HEK293 (cell line): Measurements from ENCODE around the gene SMIM27.

Experiments used
- CTCF ChIA-PET: fragments of 350-600 bp; formaldehyde crosslinking; extraction: SDS; loops from one replicate; lab custom pipeline; 2021; ENCODE audit warnings: antibody characterized with exemption; lab: Yijun Ruan, JAX
- POLR2A ChIA-PET: fragments of 300-600 bp; formaldehyde crosslinking; extraction: SDS; loops from one replicate; lab custom pipeline; 2020; ENCODE audit warnings: antibody characterized with exemption, inconsistent platforms; lab: Yijun Ruan, JAX
- H3K27ac ChIP-seq: fragments of 200-500 bp; sonication (Bioruptor generic); 2 replicates; pipeline ENCODE4 v1.5.1; 2014; ENCODE audit warnings: low read depth, low read length, control low read depth, inconsistent platforms; ENCODE audit errors: extremely low read depth
- H3K36me3 ChIP-seq, 2 experiments: fragments of 200-500 bp in 1 of 2; sonication (Bioruptor generic) in 1 of 2; 1 replicate in 1 of 2; 2 replicates in 1 of 2; pipeline ENCODE4 v1.5.1; 2014 to 2017; ENCODE audit warnings: inconsistent platforms in 2 of 2, low read length in 2 of 2; ENCODE audit not compliant: control insufficient read depth in 2 of 2, insufficient read depth in 1 of 2
- H3K4me1 ChIP-seq: fragments of 200-500 bp; sonication (Bioruptor generic); 2 replicates; pipeline ENCODE4 v1.5.1; 2014; ENCODE audit warnings: mild to moderate bottlenecking, low read length, inconsistent platforms; ENCODE audit not compliant: control insufficient read depth, insufficient read depth
- H3K4me3 ChIP-seq: 2 replicates; pipeline ENCODE4 v1.5.1; 2011; ENCODE audit warnings: low read depth, mild to moderate bottlenecking, control low read depth, low read length, moderate library complexity
- H3K9me3 ChIP-seq: fragments of 200-500 bp; sonication (Bioruptor generic); 2 replicates; pipeline ENCODE4 v1.5.1; 2014; ENCODE audit warnings: low read depth, low read length, inconsistent platforms; ENCODE audit not compliant: control insufficient read depth, insufficient read depth
- GLIS2 ChIP-seq: fragments of 450-650 bp; formaldehyde crosslinking; IDR thresholded peaks from 2 replicates; pipeline ENCODE4 v1.5.1; 2016; ENCODE audit warnings: missing biosample characterization, missing genetic modification characterization
- MEIS1 ChIP-seq: sonication (generic); formaldehyde crosslinking; IDR thresholded peaks from 2 replicates; pipeline ENCODE4 v1.8.1; 2022; ENCODE audit warnings: missing genetic modification reagents, mild to moderate bottlenecking, borderline replicate concordance
- MZF1 ChIP-seq: fragments of 450-650 bp; formaldehyde crosslinking; IDR thresholded peaks from 2 replicates; pipeline ENCODE4 v1.5.1; 2017; ENCODE audit warnings: missing biosample characterization, missing genetic modification characterization, borderline replicate concordance
- OVOL3 ChIP-seq: fragments of 450-650 bp; formaldehyde crosslinking; IDR thresholded peaks from 2 replicates; pipeline ENCODE4 v1.5.1; 2016; ENCODE audit warnings: missing biosample characterization, missing genetic modification characterization
- SCRT2 ChIP-seq: fragments of 450-650 bp; formaldehyde crosslinking; IDR thresholded peaks from 2 replicates; pipeline ENCODE4 v1.5.1; 2016; ENCODE audit warnings: missing biosample characterization, missing genetic modification characterization
- SETDB1 ChIP-seq: IDR thresholded peaks from one replicate; pipeline ENCODE4 v1.6.1; 2017; ENCODE audit warnings: mild to moderate bottlenecking, low read length, moderate library complexity, mixed read lengths; ENCODE audit not compliant: insufficient read length
- WT1 ChIP-seq: fragments of 450-650 bp; formaldehyde crosslinking; IDR thresholded peaks from 2 replicates; pipeline ENCODE4 v1.5.1; 2016; ENCODE audit warnings: missing biosample characterization, missing genetic modification characterization
- YY1 ChIP-seq: fragments of 450-650 bp; formaldehyde crosslinking; IDR thresholded peaks from 2 replicates; pipeline ENCODE4 v1.5.1; 2018; ENCODE audit warnings: missing biosample characterization, missing genetic modification characterization
- ZFP41 ChIP-seq: fragments of 450-650 bp; formaldehyde crosslinking; IDR thresholded peaks from 2 replicates; pipeline ENCODE4 v1.5.1; 2016; ENCODE audit warnings: missing biosample characterization, missing genetic modification characterization, borderline replicate concordance
- ZNF132 ChIP-seq: fragments of 450-650 bp; formaldehyde crosslinking; IDR thresholded peaks from 2 replicates; pipeline ENCODE4 v1.5.1; 2017; ENCODE audit warnings: missing biosample characterization, missing genetic modification characterization, borderline replicate concordance
- ZNF155 ChIP-seq: fragments of 450-650 bp; formaldehyde crosslinking; IDR thresholded peaks from 2 replicates; pipeline ENCODE4 v1.5.1; 2016; ENCODE audit warnings: missing biosample characterization, missing genetic modification characterization
- ZNF23 ChIP-seq: fragments of 450-650 bp; formaldehyde crosslinking; IDR thresholded peaks from 2 replicates; pipeline ENCODE4 v1.5.1; 2016; ENCODE audit warnings: missing biosample characterization, missing genetic modification characterization, borderline replicate concordance
- ZNF350 ChIP-seq: fragments of 450-650 bp; formaldehyde crosslinking; IDR thresholded peaks from 2 replicates; pipeline ENCODE4 v1.5.0; 2017; ENCODE audit warnings: missing biosample characterization, mild to moderate bottlenecking, missing genetic modification characterization
- ZNF416 ChIP-seq: fragments of 450-650 bp; formaldehyde crosslinking; IDR thresholded peaks from 2 replicates; pipeline ENCODE4 v1.5.1; 2016; ENCODE audit warnings: missing biosample characterization, missing genetic modification characterization
- ZNF423 ChIP-seq: fragments of 450-650 bp; formaldehyde crosslinking; IDR thresholded peaks from 2 replicates; pipeline ENCODE4 v1.5.1; 2016; ENCODE audit warnings: missing biosample characterization, missing genetic modification characterization
- ZNF433 ChIP-seq: fragments of 450-650 bp; formaldehyde crosslinking; IDR thresholded peaks from 2 replicates; pipeline ENCODE4 v1.5.1; 2016; ENCODE audit warnings: missing biosample characterization, missing genetic modification characterization, low read depth
- ZNF544 ChIP-seq: fragments of 450-650 bp; formaldehyde crosslinking; IDR thresholded peaks from 2 replicates; pipeline ENCODE4 v1.5.0; 2017; ENCODE audit warnings: missing biosample characterization, missing genetic modification characterization
- ZNF561 ChIP-seq: fragments of 450-650 bp; IDR thresholded peaks from 2 replicates; pipeline ENCODE4 v1.5.1; 2018; ENCODE audit warnings: missing biosample characterization, missing genetic modification characterization, borderline replicate concordance
- ZNF677 ChIP-seq: fragments of 450-650 bp; IDR thresholded peaks from 2 replicates; pipeline ENCODE4 v1.5.0; 2018; ENCODE audit warnings: missing biosample characterization, mild to moderate bottlenecking, missing genetic modification characterization, moderate library complexity
- TF ChIP-seq, protein P1 (sequence below): fragments of 450-650 bp; formaldehyde crosslinking; IDR thresholded peaks from 2 replicates; pipeline ENCODE4 v1.5.1; 2016; ENCODE audit warnings: missing biosample characterization, missing genetic modification characterization
- TF ChIP-seq, protein P2 (sequence below): fragments of 450-650 bp; formaldehyde crosslinking; IDR thresholded peaks from 2 replicates; pipeline ENCODE4 v1.5.1; 2016; ENCODE audit warnings: missing biosample characterization, missing genetic modification characterization
- TF ChIP-seq, protein P3 (sequence below): fragments of 450-650 bp; formaldehyde crosslinking; IDR thresholded peaks from 2 replicates; pipeline ENCODE4 v1.5.1; 2017; ENCODE audit warnings: missing biosample characterization, missing genetic modification characterization
- TF ChIP-seq, protein P4 (sequence below): fragments of 450-650 bp; formaldehyde crosslinking; IDR thresholded peaks from 2 replicates; pipeline ENCODE4 v1.5.1; 2016; ENCODE audit warnings: missing biosample characterization, missing genetic modification characterization
- TF ChIP-seq, protein P5 (sequence below): fragments of 450-650 bp; formaldehyde crosslinking; optimal IDR thresholded peaks from 2 replicates; pipeline ENCODE3; 2016; ENCODE audit warnings: missing biosample characterization, mild to moderate bottlenecking, missing genetic modification characterization

Gene SMIM27

DNA sequence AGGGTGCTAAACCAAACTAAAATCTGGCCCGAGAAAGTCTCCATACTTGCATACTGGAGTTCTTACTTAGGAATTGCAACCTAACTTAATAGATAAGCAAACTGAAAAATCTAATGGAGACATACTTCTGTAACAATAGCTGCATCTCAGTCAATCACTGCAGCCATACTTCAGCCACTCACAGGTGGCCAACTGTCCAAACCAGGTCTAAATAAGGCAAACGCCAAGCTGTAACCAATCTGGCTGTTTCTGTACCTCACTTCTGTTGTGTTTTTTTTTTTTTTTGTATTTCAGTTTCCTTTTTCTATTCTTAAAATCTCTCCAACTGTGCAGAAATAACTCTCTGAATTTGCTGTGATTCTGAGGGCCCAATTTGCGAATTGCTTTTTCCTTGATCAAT lies 25.2 kb downstream of the SMIM27 start:
- POLR2A ChIA-PET, result no interaction called here
- TF ChIP-seq ZNF155 (tag by site-specific recombination), result no peak
- no peak for TF ChIP-seq ZNF416
- TF ChIP-seq, protein P1, sequence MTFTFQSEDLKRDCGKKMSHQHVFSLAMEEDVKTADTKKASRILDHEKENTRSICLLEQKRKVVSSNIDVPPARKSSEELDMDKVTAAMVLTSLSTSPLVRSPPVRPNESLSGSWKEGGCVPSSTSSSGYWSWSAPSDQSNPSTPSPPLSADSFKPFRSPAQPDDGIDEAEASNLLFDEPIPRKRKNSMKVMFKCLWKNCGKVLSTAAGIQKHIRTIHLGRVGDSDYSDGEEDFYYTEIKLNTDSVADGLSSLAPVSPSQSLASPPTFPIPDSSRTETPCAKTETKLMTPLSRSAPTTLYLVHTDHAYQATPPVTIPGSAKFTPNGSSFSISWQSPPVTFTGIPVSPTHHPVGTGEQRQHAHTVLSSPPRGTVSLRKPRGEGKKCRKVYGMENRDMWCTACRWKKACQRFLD (tag by site-specific recombination), result no peak
- TF ChIP-seq SETDB1, result no peak
- TF ChIP-seq GLIS2 (tag by site-specific recombination), result no peak
- TF ChIP-seq, protein P2, sequence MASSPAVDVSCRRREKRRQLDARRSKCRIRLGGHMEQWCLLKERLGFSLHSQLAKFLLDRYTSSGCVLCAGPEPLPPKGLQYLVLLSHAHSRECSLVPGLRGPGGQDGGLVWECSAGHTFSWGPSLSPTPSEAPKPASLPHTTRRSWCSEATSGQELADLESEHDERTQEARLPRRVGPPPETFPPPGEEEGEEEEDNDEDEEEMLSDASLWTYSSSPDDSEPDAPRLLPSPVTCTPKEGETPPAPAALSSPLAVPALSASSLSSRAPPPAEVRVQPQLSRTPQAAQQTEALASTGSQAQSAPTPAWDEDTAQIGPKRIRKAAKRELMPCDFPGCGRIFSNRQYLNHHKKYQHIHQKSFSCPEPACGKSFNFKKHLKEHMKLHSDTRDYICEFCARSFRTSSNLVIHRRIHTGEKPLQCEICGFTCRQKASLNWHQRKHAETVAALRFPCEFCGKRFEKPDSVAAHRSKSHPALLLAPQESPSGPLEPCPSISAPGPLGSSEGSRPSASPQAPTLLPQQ, result no peak
- no peak for TF ChIP-seq YY1 (tag by site-specific recombination)
- no peak for TF ChIP-seq MZF1 (tag by site-specific recombination)
- TF ChIP-seq, protein P3, sequence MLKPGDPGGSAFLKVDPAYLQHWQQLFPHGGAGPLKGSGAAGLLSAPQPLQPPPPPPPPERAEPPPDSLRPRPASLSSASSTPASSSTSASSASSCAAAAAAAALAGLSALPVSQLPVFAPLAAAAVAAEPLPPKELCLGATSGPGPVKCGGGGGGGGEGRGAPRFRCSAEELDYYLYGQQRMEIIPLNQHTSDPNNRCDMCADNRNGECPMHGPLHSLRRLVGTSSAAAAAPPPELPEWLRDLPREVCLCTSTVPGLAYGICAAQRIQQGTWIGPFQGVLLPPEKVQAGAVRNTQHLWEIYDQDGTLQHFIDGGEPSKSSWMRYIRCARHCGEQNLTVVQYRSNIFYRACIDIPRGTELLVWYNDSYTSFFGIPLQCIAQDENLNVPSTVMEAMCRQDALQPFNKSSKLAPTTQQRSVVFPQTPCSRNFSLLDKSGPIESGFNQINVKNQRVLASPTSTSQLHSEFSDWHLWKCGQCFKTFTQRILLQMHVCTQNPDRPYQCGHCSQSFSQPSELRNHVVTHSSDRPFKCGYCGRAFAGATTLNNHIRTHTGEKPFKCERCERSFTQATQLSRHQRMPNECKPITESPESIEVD (tag by site-specific recombination), result no peak
- TF ChIP-seq SCRT2, result no peak
- TF ChIP-seq ZNF423 (tag by site-specific recombination), result no peak
- no peak for TF ChIP-seq ZNF132
- TF ChIP-seq ZNF561 (tag by site-specific recombination), result no peak
- no peak for TF ChIP-seq ZNF433 (tag by site-specific recombination)
- TF ChIP-seq ZNF350 (tag by site-specific recombination), result no peak
- TF ChIP-seq, all 188 proteins: peak for 0
- Histone ChIP-seq H3K27ac (no peak overlapping the region), H3K36me3 (no peaks in the 10 kb centered on the region), H3K9me3 (no peaks in the 10 kb centered on the region), H3K4me1 (no peaks in the 10 kb centered on the region; the same call in 1 of the 2 replicates), H3K4me3 (no peak overlapping the region)
- CTCF ChIA-PET, result interaction anchor here (0.6 to 17.2 kb wide), 4 partner anchors 192 to 496 kb away, joined by 3 to 583 read pairs (median 52); partner anchors contain the start of gene ACO1

DNA sequence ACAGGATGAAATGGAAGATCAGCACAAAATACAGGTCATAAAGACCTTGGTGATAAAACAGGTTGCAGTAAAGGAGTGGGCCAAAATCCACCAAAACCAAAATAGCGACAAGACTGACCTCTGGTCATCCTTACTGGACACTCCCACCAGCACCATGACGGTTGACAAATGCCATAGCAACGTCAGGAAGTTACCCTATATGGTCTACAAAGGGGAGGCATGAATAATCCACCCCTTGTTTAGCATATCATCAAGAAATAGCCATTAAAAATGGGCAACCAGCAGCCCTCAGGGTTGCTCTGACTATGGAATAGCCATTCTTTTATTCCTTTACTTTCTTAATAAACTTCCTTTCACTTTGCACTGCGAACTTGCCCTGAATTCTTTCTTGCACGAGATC lies 26.8 kb downstream of the SMIM27 start:
- TF ChIP-seq, protein P4, sequence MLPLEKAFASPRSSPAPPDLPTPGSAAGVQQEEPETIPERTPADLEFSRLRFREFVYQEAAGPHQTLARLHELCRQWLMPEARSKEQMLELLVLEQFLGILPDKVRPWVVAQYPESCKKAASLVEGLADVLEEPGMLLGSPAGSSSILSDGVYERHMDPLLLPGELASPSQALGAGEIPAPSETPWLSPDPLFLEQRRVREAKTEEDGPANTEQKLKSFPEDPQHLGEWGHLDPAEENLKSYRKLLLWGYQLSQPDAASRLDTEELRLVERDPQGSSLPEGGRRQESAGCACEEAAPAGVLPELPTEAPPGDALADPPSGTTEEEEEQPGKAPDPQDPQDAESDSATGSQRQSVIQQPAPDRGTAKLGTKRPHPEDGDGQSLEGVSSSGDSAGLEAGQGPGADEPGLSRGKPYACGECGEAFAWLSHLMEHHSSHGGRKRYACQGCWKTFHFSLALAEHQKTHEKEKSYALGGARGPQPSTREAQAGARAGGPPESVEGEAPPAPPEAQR (tag by site-specific recombination), result no peak
- no peak for TF ChIP-seq ZNF433 (tag by site-specific recombination)
- no peak for TF ChIP-seq WT1 (tag by site-specific recombination)
- TF ChIP-seq ZNF544 (tag by site-specific recombination), result no peak
- TF ChIP-seq ZNF677 (tag by site-specific recombination), result no peak
- TF ChIP-seq ZNF23 (tag by site-specific recombination), result no peak
- no peak for TF ChIP-seq MEIS1 (CRISPR knock-in tag)
- no peak for TF ChIP-seq OVOL3 (tag by site-specific recombination)
- no peak for TF ChIP-seq ZFP41 (tag by site-specific recombination)
- TF ChIP-seq, protein P5, sequence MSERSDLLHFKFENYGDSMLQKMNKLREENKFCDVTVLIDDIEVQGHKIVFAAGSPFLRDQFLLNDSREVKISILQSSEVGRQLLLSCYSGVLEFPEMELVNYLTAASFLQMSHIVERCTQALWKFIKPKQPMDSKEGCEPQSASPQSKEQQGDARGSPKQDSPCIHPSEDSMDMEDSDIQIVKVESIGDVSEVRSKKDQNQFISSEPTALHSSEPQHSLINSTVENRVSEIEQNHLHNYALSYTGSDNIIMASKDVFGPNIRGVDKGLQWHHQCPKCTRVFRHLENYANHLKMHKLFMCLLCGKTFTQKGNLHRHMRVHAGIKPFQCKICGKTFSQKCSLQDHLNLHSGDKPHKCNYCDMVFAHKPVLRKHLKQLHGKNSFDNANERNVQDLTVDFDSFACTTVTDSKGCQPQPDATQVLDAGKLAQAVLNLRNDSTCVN (tag by site-specific recombination), result no peak
- Histone ChIP-seq H3K4me3 (no peak overlapping the region), H3K9me3 (no peaks in the 10 kb centered on the region), H3K27ac (no peak overlapping the region), H3K36me3 (no peaks in the 10 kb centered on the region), H3K4me1 (no peaks in the 10 kb centered on the region; the same call in 1 of the 2 replicates)
- POLR2A ChIA-PET, result interaction anchor here (2.0 kb wide), 1 partner anchor 200 kb away, joined by 9 read pairs; no protein-coding TSS in a partner anchor
- CTCF ChIA-PET, result interaction anchor here (0.6 to 17.2 kb wide), 30 partner anchors 11 to 392 kb away, joined by 3 to 583 read pairs (median 5); partner anchors contain the start of genes ACO1, RIGI, SMIM27 and TOPORS
